HG02759 (cell line): ENCODE measurements around the gene CCDC102B.
A peak's percentile ranks its signal among the peaks of the same experiment; 100 is the strongest.

ENCODE experiments used
- ATAC-seq: cut with Tn5 transposase; IDR thresholded peaks from one replicate; pipeline ENCODE4 v1.9.1; 2021; ENCODE audit warnings: mild to moderate bottlenecking, moderate library complexity; ENCODE audit not compliant: unreplicated experiment

Gene CCDC102B

DNA sequence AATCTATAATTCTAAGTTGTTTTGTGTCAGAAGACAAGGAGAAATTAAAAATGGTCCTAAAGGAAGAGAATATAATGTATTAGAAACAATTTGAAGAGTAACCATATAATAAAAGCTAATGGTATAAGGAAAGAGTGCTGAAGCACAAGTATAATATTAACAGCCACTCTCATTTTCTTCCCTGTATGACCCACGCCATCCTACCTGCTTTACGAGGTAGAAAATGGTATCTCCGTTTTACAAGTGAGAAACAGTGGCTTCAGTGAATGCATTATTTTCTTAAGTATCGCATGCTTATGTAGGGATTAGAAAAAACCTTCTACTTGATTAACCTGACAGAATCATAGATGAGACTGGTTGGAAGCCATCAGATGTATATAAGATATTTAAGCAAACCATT is 266.2 kb downstream of the CCDC102B start:
- no peak for ATAC-seq

DNA sequence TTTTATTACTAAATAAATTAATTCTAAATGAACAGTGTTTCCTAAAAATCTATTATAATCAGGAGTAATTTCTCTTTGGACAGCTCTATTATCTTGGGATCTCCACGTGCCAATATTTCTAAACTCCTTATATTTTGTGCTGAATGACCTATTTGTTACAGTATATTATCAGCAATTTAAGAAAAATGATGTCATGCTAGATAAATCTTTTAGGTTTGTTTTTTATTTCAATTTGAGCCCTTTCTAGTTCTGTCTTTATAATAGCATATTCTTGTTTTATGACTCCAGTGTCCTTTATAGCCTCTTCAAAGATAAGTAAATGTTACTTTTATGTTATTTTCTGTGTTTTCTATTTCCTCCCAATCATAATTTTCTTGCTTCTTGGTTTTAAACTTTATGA is 269.2 kb downstream of the CCDC102B start:
- no peak for ATAC-seq

DNA sequence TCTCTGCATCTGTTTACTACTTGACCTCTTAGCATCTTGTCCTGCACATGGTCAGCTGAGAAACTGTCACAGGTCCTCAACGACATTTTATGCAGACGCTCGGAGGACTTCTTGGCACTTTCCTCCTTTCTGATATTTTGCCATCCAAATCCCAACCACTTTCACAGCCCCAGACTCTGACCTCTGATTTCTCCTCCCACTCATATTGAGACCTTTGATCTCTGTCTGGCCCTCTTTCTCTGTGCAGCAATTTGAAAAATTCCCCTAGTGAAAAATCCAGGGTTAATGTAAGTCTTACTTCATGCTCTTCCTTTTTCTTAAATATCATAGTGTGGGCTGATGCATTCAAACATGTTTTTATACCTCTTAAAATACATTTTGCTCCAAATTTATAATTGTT is 273.8 kb downstream of the CCDC102B start:
- no peak for ATAC-seq

DNA sequence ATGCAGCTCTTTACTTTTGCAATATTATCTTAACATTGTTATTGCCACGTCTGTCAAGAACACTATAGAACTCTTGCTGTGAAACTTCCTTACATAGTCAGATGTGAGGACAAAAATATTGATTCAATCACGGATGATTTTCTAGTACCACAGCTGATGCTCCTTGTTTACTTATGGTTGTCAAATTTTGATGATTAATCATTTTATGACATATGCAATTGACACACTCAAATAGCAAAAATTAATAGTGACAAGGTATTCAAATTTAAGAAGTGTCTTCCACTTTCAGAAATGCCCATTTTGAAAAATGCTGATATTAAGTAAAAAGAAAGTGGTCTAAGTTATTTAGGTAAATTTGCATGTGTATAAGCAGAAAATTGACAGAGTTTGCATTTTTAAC is 284.0 kb downstream of the CCDC102B start:
- no peak for ATAC-seq

DNA sequence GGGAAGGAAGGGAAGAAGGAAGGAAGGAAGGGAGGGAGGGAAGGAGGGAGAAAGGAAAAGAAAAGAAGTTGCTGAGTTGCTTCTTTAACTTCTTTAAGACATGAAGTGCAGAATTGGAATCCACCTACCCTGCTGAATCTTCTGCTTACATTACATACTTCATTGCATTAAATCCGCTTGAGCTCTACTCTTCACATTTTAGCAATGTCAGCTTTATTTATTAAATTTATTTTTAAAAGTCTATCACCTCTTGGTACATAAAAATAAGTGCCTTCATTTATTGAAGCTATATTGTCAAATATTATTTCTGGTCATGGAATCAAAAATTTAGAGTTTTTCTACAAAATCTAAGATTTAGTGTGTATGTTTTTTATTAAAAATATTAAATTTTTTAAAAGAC is 284.6 kb downstream of the CCDC102B start:
- ATAC-seq = no peak

DNA sequence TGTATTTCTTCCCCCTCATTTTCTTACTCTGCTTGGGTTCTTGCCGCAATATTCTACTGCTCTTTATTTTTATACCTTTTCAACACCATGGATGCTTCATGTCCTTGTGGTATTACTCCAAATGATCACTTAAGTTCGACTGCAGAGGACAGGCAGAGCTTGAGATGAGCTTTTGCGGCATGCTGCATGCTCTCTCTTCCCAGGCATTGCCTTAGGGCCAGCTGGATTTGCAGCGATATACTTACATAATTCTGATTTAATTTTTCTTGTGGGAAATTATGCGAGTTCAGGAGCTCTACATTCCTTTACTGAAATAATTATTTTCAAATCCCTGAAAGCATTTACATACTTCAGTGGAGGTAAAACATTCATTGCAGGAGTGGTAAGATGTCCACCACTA is 288.1 kb downstream of the CCDC102B start:
- ATAC-seq = no peak

DNA sequence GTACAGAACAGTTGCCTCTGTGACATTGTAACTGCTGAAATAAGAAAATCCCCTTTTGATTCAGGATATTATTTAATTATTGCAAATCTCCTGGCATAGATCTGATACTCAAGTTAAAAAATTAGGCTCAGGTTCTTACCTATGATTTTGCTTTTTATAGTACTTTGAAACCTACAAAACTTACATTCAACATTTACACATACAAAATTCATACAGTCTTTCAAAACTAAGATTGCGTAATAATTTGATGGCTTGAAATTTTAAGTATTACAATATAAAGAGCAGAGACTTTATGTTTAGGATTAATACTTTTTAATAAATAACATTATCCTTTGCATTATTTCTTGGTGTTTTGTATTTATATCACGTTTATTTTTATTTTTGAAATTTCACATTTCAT is 291.1 kb downstream of the CCDC102B start:
- ATAC-seq = no peak

DNA sequence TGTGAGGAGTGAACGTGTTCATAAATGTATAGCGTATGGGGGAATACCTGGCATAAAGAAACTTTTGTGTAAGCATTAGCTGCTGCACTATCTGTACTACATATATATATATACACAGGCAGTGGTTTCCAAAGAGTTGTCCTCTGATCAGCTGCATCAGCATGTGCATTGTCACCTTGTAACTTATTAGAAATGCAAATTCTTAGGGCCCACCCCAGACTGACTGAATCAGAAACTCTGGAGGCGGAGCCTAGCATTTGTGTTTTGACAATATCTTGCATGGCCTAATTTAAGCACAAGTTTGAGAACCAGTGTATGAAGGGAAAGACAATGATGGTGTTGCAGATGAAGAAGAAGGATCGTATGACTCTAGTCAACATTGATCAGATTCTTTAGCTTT is 299.5 kb downstream of the CCDC102B start:
- peak; percentile 92 for ATAC-seq

DNA sequence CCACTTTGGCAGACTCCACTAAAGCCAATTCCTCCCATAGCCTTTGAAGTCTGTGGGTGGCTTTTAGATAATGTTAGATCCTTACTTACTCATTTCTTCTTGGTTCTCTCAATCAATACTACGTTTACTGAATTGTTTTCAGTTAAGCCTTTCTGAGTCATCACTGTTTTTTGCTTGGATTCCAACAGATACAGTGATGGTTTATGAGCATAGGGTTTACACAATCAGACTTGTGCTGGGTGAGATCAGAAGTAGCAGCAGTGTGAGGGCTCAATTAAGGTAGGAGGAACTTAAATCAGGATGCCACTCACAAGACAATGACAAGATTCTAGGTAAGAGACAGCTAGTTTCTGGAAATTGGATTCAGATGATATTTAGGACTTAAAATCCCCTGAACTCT is 305.1 kb downstream of the CCDC102B start:
- ATAC-seq = no peak
